Measurements from ENCODE around the gene DRD4.

DRD4 gene

DNA sequence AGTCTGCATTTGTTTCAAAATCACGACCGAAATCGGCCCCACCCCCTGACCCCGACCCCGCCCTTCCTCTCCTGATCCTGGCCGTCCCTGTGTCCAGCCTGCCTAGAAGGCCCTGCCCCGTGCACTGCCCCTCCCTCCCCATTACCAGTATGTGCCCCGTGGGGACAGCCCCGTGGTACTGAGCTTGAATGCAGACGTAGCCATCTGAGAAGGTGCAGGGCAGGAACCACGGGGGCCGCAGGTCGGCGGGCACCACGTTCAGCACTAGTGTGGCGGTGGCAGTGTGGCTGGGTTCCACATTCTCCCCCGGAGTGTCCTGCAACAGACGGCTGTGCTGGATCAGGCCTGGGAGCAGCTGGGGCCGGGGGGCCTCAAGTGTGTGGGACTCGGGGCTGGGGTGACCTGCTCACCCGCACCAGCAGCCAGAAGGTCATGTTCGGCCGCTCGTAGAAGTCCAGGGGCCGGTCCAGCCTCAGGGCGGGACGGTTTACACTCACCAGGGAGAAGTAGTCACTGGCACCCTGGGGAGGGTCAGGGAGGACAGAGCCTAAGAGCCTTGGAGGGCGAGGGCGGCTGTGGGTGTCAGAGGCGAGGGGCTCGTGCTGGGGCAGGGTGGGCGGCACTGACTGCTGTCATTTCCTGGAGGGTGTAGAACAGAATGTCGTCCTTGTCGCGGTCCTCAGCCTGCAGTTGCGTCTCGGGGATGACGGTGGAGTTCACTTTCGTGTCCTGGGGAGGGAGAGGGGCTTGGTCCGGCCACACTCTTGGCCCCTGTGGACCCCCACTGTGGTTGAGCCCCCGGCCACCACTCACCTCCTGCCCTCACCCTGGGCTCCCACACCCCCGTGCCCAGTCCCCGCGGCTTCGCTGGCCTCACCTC is 15.9 kb upstream of the DRD4 start:
- H3K4me3 ChIP-seq (ENCODE audit: low read depth, low read length), result no peak overlapping the region

DNA sequence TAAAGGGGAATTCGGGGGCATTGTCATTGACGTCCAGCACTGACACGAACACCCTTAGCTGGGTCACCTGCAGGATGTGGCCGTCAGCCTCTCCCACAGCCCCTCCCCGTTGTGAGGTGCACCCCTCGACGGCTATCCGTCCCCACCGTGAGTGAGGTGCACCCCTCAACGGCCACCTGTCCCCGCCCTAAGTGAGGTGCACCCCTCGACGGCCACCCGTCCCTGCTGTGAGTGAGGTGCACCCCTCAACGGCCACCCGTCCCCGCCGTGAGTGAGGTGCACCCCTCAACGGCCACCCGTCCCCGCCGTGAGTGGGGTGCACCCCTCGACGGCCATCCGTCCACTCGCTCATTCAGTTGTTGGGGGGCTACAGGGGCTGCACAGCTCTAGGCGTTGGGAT is 15.2 kb upstream of the DRD4 start:
- no peak overlapping the region for H3K4me3 ChIP-seq (ENCODE audit: low read depth, low read length)

DNA sequence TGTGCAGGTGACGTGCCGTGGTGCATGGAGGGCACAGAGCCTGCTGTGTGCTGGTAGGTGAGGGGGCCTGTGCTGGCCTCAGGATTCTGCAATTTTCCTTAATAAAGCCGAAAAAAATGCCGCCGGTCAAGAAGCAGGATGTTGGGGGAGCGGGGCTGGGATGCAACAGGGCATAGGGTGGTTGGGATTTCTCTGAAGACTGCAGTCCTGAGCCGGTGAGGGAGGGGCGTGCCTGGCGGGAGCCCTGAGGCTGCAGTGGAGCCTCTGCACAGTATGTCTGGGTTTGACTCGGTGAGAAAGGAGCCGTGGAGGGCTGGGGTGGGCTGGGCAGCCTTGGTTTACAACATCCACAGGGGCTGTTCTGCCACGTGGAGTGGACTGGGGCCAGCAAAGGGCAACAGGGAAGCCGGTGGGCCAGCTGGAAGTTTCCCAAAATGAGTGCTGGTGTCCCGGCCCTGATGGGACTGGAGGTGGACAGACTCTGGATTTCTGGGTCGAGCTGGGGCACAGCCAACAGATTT is 13.7 kb upstream of the DRD4 start:
- no peak overlapping the region for H3K4me3 ChIP-seq (ENCODE audit: low read depth, low read length)

- no peak overlapping the region for H3K4me3 ChIP-seq (ENCODE audit: low read depth, low read length)
These were observed 12.9 kb upstream of the DRD4 start for GRCh38 chr11:623999-624704.

GRCh38 chr11:624705-625635 is 12.1 kb upstream of the DRD4 start, which contains the start of gene CDHR5:
Gene CDHR5 (minus strand): TSS chr11:624955. CDS start chr11:624902, 53 bp downstream.
- no peak within 1 kb of the TSS for H3K4me3 ChIP-seq (ENCODE audit: low read depth, low read length)

DNA sequence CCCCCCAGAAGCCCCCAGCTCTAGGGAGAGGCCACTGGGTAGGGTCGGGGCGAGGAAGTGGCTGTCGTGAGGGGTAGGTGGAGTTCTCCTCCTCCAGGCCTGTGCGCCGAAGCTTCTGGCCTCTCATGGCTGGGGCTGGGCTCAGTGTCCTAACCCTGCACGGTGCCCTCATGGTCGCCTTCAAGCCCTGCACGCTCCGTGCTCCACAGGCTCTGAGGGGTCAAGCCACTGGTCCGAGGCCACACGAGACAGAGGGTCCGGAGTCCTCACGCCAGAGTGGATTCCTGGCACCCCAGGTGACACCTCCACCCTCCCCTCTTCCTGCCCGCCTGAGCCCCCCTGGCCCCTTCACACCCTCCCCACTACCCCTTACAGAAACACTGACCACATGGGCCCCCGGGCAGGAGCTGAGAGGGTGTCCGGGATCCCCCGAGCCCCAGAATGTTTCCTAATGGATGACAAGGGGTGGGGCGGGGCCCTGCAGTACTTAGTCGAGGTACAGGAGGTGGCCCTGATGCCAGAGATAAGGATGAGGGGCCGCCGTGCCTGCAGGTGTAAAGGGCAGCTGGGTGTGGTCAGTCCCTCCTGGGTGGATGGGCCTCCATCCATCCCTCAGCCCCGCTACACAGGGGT is 11.3 kb upstream of the DRD4 start:
- H3K4me3 ChIP-seq (ENCODE audit: low read depth, low read length), result no peak overlapping the region

DNA sequence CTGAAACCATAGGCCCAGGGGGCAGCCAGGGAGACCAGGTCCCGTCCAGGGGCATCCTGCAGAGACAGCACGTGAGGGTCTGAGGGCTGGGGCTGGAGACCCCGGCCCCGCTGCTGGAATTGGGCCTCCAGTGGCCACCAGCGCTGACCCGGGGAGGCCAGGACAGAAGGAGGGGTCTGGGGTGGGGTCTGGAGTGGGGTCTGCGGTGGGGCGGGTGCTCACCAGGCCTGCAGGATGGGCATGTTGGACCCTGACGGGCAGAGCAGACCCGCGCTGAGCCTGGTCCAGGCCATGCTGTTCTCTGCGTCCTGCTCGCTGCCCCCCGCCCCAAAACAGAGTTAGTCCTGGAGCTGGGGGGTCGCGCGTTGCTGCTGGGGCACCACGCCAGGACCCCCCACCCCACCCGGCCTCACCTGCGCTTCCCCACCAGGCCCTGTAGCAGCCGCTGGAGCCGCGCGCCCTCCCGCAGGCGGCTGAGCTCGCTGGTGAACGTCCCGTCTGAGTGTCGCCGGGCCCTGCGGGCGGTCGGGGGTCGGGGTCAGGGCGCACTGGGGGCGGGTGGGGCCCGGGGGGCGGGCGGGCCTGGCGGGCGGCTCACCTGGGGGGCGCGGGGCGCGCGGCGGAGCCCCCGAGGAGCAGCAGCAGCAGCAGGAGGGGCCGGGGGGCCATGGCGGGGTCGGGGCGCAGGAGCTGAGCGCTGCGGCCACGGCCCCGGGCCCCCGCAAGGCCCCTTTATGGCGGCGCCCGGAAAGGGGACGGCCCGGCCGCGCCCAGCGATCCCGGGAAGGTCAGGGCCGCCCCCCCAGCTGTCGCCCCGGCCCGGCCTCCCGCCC is 10.4 kb upstream of the DRD4 start, which contains the start of gene SCT:
Gene SCT, minus strand, starts transcription at position 707 of the 833 bp plus-strand sequence. Its CDS starts 38 bp downstream, at position 669.
- peak within 1 kb of the TSS; percentile 8 for H3K4me3 ChIP-seq (ENCODE audit: low read depth, low read length)

GRCh38 chr11:627308-627576 is 9.8 kb upstream of the DRD4 start:
- H3K4me3 ChIP-seq (ENCODE audit: low read depth, low read length), result no peak overlapping the region

GRCh38 chr11:628056-628455 is 9.0 kb upstream of the DRD4 start:
- H3K4me3 ChIP-seq (ENCODE audit: low read depth, low read length), result no peak overlapping the region

DNA sequence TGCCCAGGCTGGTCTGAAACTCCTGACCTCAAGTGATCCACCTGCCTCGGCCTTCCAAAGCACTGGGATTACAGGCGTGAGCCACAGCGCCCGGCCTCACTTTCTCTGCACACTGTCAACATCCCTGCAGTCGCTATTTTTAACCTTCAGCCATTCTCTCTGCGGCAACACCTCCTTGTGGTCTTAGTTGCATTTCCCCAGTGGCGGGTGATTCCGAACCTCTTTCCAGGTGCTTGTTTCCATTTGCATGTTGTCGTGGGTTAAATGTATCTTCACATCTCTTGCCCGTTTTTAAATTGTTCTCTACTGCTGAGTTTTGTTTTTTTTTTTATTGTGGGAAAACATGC is 7.9 kb upstream of the DRD4 start:
- no peak overlapping the region for H3K4me3 ChIP-seq (ENCODE audit: low read depth, low read length)

DNA sequence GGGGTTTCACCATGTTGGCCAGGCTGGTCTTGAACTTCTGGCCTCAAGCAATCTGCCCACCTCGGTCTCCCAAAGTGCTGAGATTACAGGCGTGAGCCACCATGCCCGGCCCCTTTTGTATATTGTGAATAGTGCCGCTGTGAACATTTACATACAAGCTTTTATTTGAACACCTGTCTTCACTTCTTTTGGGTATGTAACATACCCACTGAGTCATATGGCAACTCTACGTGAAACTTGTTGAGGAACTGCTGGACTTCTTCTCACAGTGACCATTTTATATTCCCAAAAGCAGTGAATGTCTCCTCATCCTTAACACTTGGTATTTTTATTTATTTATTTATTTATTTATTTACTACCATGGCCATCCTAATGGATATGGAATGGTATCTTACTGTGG is 6.2 kb upstream of the DRD4 start:
- H3K4me3 ChIP-seq (ENCODE audit: low read depth, low read length), result no peak overlapping the region

GRCh38 chr11:635945-636510 is 1.0 kb upstream of the DRD4 start:
- H3K4me3 ChIP-seq (ENCODE audit: low read depth, low read length), result no peak overlapping the region

DNA sequence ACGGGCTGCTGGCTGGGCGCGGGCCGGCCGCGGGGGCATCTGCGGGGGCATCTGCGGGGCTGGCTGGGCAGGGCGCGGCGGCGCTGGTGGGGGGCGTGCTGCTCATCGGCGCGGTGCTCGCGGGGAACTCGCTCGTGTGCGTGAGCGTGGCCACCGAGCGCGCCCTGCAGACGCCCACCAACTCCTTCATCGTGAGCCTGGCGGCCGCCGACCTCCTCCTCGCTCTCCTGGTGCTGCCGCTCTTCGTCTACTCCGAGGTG is 194 bp downstream of the DRD4 start:
- H3K4me3 ChIP-seq (ENCODE audit: low read depth, low read length), result peak overlapping the region; percentile 63

DNA sequence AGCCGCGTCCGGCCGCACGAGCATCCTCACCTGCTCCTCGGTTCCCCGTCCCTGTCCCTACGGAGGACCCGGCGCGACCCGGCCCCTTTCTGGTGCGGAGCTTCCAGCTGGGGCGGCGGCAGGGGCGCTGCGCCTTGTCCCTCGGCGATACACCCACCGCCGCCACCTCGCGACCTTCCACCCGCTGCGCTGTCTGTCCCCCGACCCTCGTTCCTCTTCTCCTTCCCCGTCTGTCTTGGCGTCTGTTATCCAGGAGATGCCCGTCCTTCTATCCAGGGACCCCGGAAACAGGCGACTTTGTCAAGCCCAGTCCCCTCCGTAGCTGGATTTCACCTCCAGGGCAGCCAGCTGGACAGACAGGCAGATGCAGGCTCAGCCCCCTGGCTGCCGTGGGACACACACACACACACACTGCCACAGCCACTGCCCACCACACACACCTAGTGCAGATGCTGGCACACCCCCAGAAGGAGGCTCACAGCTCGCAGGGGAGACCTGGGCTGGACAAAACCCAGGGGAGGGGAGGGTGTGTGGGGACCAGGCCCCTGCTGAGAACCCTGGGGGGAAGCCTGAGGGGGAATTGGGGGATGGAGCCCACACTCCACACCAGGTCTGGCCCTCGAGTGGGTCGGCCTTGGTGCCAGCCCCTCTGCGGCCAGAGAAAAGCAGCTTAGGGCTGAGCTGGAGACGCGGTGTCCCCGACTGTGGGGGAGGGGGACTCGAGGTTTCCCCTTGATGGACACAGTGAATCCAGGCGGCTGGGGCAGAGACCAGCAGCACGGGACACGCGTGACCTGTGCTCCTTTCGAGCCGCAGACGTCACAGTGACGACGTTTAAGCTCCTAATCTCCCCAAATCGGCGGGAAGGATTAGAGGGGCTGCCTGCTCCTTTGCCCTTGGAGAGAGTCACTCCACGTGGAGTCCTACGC is 788 bp downstream of the DRD4 start:
- H3K4me3 ChIP-seq (ENCODE audit: low read depth, low read length), result peak overlapping the region; percentile 63

DNA sequence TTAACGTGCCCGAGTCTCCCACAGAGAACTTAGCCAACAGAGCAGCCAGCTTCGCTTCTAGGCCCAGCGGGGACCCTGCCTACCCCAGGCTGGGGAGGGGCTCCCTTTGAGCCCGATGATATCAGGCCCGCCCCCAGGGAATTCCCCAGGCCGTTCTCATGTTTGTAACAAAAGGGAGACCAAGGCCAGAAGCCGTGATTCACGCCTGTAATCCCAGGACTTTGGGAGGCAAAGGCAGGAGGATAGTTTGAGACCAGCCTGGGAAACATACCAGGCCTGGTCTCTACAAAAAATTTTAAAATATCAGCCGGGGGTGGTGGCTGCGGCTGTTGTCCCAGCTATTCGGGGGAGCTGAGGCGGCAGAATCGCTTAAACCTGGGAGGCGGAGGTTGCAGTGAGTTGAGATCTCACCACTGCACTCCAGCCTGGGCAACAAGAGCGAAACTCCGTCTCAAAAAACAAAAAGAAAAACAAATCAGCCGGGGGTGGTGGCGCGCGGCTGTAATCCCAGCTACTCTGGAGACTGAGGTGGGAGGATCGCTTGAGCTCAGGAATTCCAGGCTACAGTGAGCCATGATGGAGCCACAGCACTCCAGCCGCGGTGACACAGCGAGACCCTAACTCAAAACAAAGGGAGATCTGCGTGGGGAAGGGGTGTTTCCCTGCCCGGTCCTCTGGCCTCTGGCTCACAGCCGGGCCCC is 1.7 kb downstream of the DRD4 start:
- H3K4me3 ChIP-seq (ENCODE audit: low read depth, low read length), result peak overlapping the region; percentile 13

DNA sequence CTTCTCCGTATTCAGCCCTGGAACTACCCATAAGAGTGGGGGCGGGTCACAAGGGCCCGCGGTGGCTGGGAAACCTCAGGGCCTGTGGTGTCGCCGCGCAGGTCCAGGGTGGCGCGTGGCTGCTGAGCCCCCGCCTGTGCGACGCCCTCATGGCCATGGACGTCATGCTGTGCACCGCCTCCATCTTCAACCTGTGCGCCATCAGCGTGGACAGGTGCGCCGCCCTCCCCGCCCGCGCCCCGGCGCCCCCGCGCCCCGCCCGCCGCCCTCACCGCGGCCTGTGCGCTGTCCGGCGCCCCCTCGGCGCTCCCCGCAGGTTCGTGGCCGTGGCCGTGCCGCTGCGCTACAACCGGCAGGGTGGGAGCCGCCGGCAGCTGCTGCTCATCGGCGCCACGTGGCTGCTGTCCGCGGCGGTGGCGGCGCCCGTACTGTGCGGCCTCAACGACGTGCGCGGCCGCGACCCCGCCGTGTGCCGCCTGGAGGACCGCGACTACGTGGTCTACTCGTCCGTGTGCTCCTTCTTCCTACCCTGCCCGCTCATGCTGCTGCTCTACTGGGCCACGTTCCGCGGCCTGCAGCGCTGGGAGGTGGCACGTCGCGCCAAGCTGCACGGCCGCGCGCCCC is 2.4 kb downstream of the DRD4 start:
- peak overlapping the region; percentile 27 for H3K4me3 ChIP-seq (ENCODE audit: low read depth, low read length)

GRCh38 chr11:640021-640706 is 3.1 kb downstream of the DRD4 start:
- peak overlapping the region; percentile 4 for H3K4me3 ChIP-seq (ENCODE audit: low read depth, low read length)

Measured in iPS-11a (cell line).